Mucosa of descending colon (tissue), 3 donors: ENCODE data around the gene PRKACA. TPM values are rescaled to one million over a fixed set of nuclear protein-coding genes. Genes with fewer than 3 reads are reported as not detected.

Experiments
- ATAC-seq: fragments of 200-7000 bp; cut with Tn5 transposase; one replicate; pipeline ENCODE4 v1.9.1; 2020; ENCODE audit warnings: mild to moderate bottlenecking, moderate library complexity
- DNase-seq, 3 donors: peaks; one replicate each; pipeline ENCODE4 v3.0.0-alpha.2; 2020
- H3K36me3 ChIP-seq: fragments of 200-600 bp; one replicate; pipeline ENCODE4 v1.8.0; 2021; ENCODE audit warnings: low read depth, mild to moderate bottlenecking
- H3K4me1 ChIP-seq: fragments of 200-600 bp; one replicate; pipeline ENCODE4 v1.8.0; 2021; ENCODE audit warnings: low read depth, mild to moderate bottlenecking
- H3K4me3 ChIP-seq: fragments of 200-600 bp; one replicate; pipeline ENCODE4 v1.8.0; 2021; ENCODE audit warnings: mild to moderate bottlenecking
- H3K9me3 ChIP-seq: fragments of 200-600 bp; one replicate; pipeline ENCODE4 v1.8.0; 2021; ENCODE audit warnings: mild to moderate bottlenecking
- intact Hi-C, 2 donors: fragments of 100-400 bp; cut with DNase I in 1 of 2; cut with micrococcal nuclease in 1 of 2; formaldehyde crosslinking; loops; one replicate each; pipeline versions ENCODE4 v1.11.0 to v1.11.1; 2022; cut with DNase I, micrococcal nuclease
- total RNA-seq, 3 donors: library from RNA; stranded (reverse); fragmentation: NEBNext Ultra II Directional in 2 of 3; extraction: Animal tissue kit (Norgen Biotek cat#: 25700) in 2 of 3; gene quantifications; one replicate each; pipeline versions ENCODE4 v1.2.1 to v1.2.4, GENCODE V29; 2021 to 2023
- TF ChIP-seq, protein P1 (sequence below): fragments of 200-600 bp; IDR thresholded peaks from one replicate; pipeline ENCODE4 v1.8.0; 2022; ENCODE audit warnings: antibody characterized with exemption, mild to moderate bottlenecking
- donor health status: DM: no; HTN: no; CAD: no; lungs with moderate emphysema.
- donor health status: DM: no; HTN: no; CAD: no.
- donor health status: DM: no; HTN: yes; CAD: no.

PRKACA gene
- total RNA-seq, 3 donors from 2014 or later = 75.4 to 100 (median 89.1) TPM

DNA sequence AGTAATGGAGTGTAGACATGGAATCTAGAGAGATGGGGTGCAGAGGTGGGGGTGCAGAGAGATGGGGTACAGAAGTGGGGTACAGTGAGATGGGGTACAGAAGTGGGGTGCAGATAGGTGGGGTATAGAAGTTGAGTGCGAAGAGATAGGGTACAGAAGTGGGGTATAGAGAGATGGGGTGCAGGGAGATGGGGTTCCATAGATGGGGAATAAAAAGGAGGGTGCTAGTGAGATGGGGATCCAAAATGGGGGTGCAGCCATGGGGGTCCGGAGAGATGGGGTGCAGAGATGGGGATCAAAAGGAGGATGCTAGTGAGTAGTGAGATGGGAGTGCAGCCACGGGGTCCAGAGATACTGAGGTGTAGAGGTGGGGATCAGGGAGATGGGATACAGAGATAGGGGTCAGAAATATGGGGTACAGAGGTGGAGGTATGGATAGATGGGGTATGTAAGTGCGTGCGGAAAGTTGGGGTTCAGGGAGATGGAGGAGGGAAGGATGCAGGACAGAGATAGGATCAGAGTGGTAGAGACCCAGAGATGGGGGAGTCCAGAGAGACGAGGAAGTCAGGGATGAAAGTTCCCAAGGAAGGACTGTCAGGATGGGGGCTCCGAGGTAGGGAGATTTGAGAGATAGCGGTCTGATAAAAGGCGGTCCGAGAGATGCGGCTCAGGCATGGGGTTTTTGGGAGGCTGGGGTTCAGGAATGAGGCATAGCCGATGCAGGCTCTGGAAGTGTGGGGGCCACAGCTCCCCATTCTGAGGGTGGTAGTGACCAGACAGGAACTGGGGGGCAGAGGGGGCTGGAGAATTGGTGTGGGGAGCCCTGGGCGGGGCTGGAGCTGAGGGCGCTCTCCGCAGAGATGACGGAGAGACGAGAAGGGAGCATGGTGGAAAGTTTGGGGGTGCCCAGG lies 59.1 kb downstream of the PRKACA start:
- Histone ChIP-seq H3K4me1 (peaks cover 11% of the 10 kb centered on the region), H3K4me3 (no peak overlapping the region), H3K9me3 (no peaks in the 10 kb centered on the region), H3K36me3 (no peaks in the 10 kb centered on the region)
- ATAC-seq = no peak
- DNase-seq = no peak
- TF ChIP-seq, protein P1, sequence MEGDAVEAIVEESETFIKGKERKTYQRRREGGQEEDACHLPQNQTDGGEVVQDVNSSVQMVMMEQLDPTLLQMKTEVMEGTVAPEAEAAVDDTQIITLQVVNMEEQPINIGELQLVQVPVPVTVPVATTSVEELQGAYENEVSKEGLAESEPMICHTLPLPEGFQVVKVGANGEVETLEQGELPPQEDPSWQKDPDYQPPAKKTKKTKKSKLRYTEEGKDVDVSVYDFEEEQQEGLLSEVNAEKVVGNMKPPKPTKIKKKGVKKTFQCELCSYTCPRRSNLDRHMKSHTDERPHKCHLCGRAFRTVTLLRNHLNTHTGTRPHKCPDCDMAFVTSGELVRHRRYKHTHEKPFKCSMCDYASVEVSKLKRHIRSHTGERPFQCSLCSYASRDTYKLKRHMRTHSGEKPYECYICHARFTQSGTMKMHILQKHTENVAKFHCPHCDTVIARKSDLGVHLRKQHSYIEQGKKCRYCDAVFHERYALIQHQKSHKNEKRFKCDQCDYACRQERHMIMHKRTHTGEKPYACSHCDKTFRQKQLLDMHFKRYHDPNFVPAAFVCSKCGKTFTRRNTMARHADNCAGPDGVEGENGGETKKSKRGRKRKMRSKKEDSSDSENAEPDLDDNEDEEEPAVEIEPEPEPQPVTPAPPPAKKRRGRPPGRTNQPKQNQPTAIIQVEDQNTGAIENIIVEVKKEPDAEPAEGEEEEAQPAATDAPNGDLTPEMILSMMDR = no peak
- intact Hi-C loops = no loop called here

DNA sequence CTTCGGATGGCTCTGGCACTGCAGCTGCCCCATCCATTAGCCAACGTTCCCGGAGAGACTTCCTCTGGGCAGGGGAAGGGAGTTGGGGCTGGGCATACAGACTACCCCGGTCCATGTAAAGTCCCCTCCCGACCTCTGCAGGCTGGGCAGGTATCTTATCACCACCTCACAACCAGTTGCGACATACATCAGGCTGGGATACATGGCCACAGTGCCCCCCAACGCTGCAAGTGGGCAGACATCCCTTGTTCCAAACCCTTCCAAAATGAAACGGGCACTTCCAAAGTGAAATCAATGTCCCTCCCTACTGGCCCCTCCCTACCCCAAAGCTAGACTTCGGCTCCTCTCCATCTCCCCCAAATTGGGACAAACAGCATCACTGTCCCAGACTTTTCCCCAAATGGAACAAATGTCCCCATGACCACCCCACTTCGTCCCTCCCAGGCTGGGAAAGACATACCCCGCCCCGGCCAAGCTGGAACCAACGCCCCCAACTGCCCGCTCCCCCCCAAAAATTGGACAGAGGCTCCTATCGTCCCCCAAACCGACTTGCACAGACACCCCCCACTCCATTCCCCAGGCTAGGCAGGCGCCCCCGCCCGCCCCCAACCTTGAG lies 60.7 kb downstream of the PRKACA start:
- Histone ChIP-seq H3K36me3 (no peaks in the 10 kb centered on the region), H3K4me3 (no peak overlapping the region), H3K9me3 (no peaks in the 10 kb centered on the region), H3K4me1 (peaks cover 8% of the 10 kb centered on the region)
- intact Hi-C loops = no loop called here
- TF ChIP-seq, protein P1 = no peak
- no peak for DNase-seq
- ATAC-seq = no peak

DNA sequence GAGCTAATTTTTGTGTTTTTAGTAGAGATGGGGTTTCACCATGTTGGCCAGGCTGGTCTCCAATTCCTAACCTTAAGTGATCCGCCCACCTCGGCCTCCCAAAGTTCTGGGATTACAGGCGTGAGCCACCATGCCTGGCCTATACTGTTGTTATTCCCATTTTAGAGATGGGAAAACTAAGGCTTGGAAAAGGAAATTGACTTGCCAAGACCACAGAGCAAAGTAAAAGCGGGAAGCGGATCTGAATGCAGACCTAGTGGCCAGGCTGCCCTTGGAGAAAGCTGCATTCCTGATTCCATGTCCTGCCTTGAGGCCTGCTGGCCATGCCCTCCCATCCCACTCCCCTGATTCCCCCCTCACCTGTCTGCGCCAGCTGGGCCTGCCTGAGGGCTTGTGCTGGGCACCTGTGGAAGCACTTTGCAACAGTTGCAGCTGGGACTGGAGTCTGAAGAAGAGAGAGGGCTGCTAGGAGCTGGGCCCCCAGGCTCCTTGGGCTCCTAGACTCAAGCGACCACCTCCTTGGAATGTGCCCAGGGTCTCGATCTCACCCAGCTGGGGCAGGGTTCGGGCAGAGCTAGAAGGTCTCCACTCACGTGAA lies 61.4 kb downstream of the PRKACA start:
- TF ChIP-seq, protein P1 = no peak
- peaks cover 4% of the 10 kb centered on the region for H3K4me1 ChIP-seq
- ATAC-seq (no peak), DNase-seq (no peak)
- H3K36me3 ChIP-seq = no peaks in the 10 kb centered on the region
- no peaks in the 10 kb centered on the region for H3K9me3 ChIP-seq
- intact Hi-C loops = no loop called here
- no peak overlapping the region for H3K4me3 ChIP-seq

DNA sequence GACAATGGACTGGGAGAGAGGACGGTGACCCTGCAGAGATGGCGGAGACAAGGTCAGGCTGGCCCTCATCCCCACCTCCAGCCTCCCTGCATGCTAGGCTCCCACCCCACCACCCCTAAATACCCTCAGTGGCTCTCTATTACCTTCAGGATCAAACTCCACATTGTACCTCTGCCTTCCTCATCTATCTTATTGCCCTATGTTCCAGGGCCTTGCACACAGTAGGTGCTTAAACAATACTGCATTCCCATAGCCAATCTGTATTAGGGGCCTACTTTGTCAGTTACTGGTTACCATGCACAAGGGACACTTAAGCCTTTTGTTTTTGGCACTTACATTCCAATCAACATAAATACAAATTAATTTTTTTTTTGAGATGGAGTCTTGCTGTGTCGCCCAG lies 62.2 kb downstream of the PRKACA start:
- ATAC-seq = no peak
- Histone ChIP-seq H3K4me1 (peaks cover 4% of the 10 kb centered on the region), H3K9me3 (no peaks in the 10 kb centered on the region), H3K4me3 (no peak overlapping the region), H3K36me3 (no peaks in the 10 kb centered on the region)
- TF ChIP-seq, protein P1 = no peak
- intact Hi-C loops = no loop called here
- no peak for DNase-seq

DNA sequence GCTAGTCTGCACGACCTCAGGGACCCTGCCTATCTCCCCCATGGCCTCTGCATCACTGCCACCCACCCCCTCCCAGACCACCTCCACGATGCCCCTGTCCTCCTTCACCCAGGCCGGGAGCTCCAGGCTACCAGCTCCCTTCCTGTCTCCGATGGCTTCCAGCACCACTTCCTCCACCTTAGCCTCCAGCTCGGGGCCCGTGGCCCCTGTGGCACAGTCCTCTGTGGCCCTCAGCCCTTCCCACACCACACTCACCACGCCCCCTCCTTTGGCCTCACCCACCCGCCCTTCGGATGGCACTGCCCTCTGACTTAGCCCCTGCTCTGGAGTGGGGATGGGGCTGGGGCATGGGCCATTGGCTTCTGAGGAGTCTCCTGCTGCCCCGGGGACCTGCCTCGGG lies 62.8 kb downstream of the PRKACA start:
- TF ChIP-seq, protein P1 = no peak
- intact Hi-C loops = no loop called here
- DNase-seq (no peak), ATAC-seq (no peak)
- no peak overlapping the region for H3K4me3 ChIP-seq
- no peaks in the 10 kb centered on the region for H3K9me3 ChIP-seq
- H3K4me1 ChIP-seq = peaks cover 4% of the 10 kb centered on the region
- H3K36me3 ChIP-seq = no peaks in the 10 kb centered on the region
